Effector memory CD4-positive, alpha-beta T cell (primary cell): ENCODE results near the gene POU2AF3.
"Not testable (repeated sequence)": the region's sequence is repeated elsewhere in the genome, so short reads cannot be mapped to it uniquely, and the experiment has no call there.

Experiments
- DNase-seq, 3 donors: peaks; one replicate each; pipeline ENCODE4 v3.0.0-alpha.2; 2020
- H3K27ac ChIP-seq: 2 replicates; pipeline ENCODE4 v1.7.0; 2013; ENCODE audit warnings: mild to moderate bottlenecking, low read length, moderate library complexity; ENCODE audit not compliant: insufficient read depth, poor library complexity, severe bottlenecking
- H3K27me3 ChIP-seq: replicated peaks from 2 replicates; pipeline ENCODE4 v1.7.0; 2013; ENCODE audit warnings: mild to moderate bottlenecking, low read length; ENCODE audit not compliant: insufficient read depth, control insufficient read depth, poor library complexity, severe bottlenecking
- H3K36me3 ChIP-seq: 2 replicates; pipeline ENCODE4 v1.7.0; 2013; ENCODE audit warnings: mild to moderate bottlenecking, low read length, moderate library complexity; ENCODE audit not compliant: control insufficient read depth, insufficient read depth
- H3K4me1 ChIP-seq: 2 replicates; pipeline ENCODE4 v1.7.0; 2013; ENCODE audit warnings: low read length, mild to moderate bottlenecking; ENCODE audit not compliant: control insufficient read depth, insufficient read depth, poor library complexity, severe bottlenecking
- H3K4me3 ChIP-seq: 2 replicates; pipeline ENCODE4 v1.7.0; 2013; ENCODE audit warnings: low read length, low read depth, mild to moderate bottlenecking; ENCODE audit not compliant: insufficient read depth, poor library complexity, severe bottlenecking
- H3K9me3 ChIP-seq: 2 replicates; pipeline ENCODE4 v1.7.0; 2013; ENCODE audit warnings: mild to moderate bottlenecking, low read length, moderate library complexity; ENCODE audit not compliant: control insufficient read depth

POU2AF3 gene

DNA sequence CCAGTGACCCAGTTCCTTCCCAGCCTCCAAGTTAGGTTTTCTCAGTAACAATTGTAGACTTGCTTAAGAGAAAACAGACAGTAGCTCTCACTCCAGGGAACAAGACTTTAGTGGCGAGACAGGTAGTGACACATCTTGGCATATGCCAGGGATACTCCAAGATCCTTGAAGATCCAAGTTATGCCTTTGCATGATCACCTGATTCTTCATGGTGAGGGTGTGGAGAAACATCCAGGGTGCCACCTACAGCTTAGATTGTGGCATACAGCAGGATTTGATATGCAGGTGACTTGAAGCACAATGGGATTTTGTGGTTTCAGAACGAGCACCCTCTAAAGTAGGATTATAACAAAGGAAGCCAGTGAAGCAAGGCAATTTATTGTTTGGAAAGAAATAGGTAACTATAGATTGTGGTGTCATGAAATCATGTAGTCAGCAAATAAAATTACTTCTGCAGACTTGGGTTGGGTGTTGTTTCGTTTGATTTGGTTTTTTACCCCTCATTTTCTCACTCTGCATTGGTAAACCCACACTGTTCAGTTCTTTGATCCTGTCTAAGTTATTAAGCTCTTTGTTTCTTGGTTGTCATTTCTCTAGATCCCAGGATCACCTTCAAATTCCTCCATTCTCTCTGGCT is 9.2 kb downstream of the POU2AF3 start:
- H3K4me3 ChIP-seq: no peak overlapping the region
- no peaks in the 10 kb centered on the region for H3K27me3 ChIP-seq
- DNase-seq: no peak
- H3K27ac ChIP-seq: no peak overlapping the region
- no peaks in the 10 kb centered on the region for H3K36me3 ChIP-seq
- H3K4me1 ChIP-seq: no peaks in the 10 kb centered on the region
- no peaks in the 10 kb centered on the region for H3K9me3 ChIP-seq

DNA sequence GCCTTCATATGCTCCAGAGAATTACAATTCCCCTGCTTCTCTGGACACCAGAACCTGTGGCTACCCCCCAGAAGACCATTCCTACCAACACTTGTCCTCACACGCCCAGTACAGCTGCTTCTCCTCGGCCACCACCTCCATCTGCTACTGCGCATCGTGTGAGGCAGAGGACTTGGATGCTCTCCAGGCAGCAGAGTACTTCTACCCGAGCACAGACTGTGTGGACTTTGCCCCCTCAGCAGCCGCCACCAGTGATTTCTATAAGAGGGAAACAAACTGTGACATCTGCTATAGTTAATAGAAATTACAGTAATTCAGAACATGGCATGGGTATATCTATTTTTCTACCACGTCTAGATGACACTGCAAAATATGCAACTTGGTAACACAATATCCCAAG is 9.8 kb downstream of the POU2AF3 start:
- H3K27me3 ChIP-seq: no peaks in the 10 kb centered on the region
- DNase-seq: no peak
- H3K9me3 ChIP-seq: no peaks in the 10 kb centered on the region
- no peak overlapping the region for H3K4me3 ChIP-seq
- no peaks in the 10 kb centered on the region for H3K36me3 ChIP-seq
- H3K27ac ChIP-seq: no peak overlapping the region
- no peaks in the 10 kb centered on the region for H3K4me1 ChIP-seq

DNA sequence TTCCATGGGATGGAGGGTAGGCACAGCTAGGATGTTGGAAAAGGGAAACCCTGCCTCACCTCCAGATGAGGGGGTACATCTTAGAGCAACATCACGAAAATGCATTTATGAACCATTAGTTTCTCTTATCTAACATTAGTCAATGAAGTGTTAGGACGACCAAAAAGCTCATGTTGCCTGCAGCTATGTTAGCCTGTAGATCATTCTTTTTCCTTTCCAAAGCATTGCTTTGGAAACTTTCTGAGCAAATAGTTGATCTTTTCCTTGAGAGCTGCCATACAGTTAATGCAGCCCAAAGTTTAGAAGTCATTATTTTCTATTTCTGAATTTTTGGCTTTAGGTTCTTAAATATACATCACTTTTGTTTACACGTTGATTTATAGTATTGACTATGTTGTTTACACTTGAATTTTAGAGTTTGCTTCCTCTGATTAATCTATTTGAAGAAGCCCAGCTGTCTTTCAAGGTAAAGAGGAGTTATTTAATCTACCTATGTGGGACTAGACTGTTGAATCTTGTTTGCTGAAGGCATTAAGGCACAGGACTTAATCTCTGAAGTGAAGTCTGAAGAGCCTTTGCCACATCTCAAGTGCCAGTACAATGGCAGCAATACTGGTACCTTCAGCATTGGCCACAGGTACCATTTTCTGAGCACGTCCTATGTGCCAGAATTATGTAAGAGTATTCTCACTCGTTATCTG is 11.0 kb downstream of the POU2AF3 start:
- Histone ChIP-seq H3K4me3 (no peak overlapping the region), H3K9me3 (no peaks in the 10 kb centered on the region), H3K27ac (no peak overlapping the region), H3K36me3 (no peaks in the 10 kb centered on the region), H3K4me1 (no peaks in the 10 kb centered on the region), H3K27me3 (no peaks in the 10 kb centered on the region)
- DNase-seq: no peak

DNA sequence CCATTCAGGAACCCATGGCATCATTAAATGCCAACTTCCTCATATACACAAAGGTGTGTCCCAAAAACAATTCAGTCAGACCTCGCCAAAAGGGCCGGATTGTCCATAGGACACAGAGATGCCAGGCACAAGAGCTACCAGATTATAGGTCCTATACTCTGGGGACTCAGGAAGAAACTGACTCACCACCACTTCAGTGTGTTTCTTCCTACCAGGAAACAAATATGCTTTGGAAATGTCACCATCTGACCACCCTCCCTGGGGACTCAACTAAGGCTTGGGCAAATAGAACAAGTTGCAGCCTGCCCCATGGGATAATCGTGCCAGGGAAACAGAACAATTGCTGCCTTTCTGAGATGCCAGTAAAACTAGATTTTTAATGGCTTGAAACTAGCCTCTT is 11.7 kb downstream of the POU2AF3 start:
- Histone ChIP-seq H3K36me3 (no peaks in the 10 kb centered on the region), H3K9me3 (no peaks in the 10 kb centered on the region), H3K27ac (no peak overlapping the region), H3K27me3 (no peaks in the 10 kb centered on the region), H3K4me3 (no peak overlapping the region), H3K4me1 (no peaks in the 10 kb centered on the region)
- no peak for DNase-seq

DNA sequence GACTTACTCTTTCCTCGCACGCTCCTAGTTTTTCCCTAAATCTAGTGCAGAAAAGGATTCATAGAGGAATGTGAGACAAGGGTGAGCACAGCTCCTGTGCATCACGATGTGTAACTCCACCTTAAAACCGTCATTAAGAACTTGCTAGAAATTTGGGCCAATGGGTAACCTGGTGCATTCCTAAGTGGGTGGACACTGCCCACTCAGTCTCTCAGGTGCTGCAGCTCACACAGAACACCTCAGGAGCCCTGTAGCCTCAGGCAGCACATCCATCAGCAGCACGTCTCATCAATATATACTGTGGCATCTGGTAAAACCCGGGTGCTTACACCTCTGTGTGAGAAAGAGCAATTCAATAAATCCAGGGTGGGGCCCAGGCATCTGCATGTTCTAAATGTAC is 12.4 kb downstream of the POU2AF3 start:
- DNase-seq: no peak
- Histone ChIP-seq H3K27me3 (no peaks in the 10 kb centered on the region), H3K4me3 (no peak overlapping the region), H3K4me1 (no peaks in the 10 kb centered on the region), H3K9me3 (no peaks in the 10 kb centered on the region), H3K27ac (no peak overlapping the region), H3K36me3 (no peaks in the 10 kb centered on the region)

DNA sequence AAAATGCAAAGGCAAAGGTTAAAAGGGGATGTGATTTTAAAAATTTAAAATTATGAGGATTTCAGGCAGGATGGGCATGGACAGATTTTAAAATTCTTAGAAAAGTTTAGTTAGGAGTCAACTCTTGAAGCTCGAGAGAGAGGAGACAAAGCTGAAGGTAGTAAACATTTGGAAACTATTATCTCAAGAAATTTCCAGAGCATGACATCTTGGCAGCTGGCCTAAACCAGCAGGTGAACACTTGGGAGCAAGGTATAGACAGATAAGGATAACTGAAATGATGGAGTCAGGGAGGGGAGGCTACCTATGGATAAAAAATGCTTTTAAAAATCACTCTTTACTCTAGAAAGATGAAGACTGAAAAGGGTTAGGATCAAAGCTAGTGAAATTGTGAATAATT is 13.7 kb downstream of the POU2AF3 start:
- DNase-seq: no peak
- Histone ChIP-seq H3K9me3 (no peaks in the 10 kb centered on the region), H3K4me1 (no peaks in the 10 kb centered on the region), H3K4me3 (no peak overlapping the region), H3K27ac (no peak overlapping the region), H3K36me3 (no peaks in the 10 kb centered on the region), H3K27me3 (no peaks in the 10 kb centered on the region)

DNA sequence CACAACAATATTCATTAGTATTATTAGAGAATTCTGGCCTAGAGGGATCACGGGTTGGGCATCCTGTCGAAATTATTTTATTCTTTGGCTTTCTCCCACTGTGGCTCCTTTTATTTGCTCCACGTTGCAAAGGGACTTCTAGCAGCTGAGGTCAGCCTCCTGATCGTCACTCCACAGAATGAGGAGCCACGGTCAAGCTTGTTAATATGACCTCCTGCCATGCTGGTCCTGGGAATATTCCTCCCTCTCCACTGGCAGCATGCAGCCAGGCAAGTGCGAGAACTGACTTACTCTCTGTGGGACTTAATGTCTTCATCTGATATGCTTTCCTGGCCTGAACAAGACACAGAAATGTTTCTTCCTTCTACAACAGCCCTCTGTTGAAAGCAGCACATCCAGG is 20.9 kb downstream of the POU2AF3 start:
- no peak overlapping the region for H3K27ac ChIP-seq

DNA sequence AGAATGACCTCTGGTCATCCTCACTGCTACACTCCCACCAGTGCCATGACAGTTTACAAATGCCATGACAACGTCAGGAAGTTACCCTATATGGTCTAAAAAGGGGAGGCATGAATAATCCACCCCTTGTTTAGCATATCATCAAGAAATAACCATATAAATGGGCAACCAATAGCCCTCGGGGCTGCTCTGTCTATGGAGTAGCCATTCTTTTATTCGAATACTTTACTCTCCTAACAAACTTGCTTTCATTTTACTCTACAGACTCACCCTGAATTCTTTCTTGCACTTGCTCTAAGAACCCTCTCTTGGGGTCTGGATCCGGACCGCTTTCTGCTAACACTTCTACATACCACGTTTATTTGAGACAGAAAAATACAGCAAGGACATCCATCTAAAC is 21.9 kb downstream of the POU2AF3 start:
- H3K4me1 ChIP-seq, H3K4me3 ChIP-seq, H3K27ac ChIP-seq, H3K9me3 ChIP-seq, H3K36me3 ChIP-seq, H3K27me3 ChIP-seq, DNase-seq: not testable (repeated sequence)

More for the DNA sequence above, 20.9 kb downstream of the POU2AF3 start:
- no peaks in the 10 kb centered on the region for H3K9me3 ChIP-seq
- no peaks in the 10 kb centered on the region for H3K4me1 ChIP-seq
- no peak overlapping the region for H3K4me3 ChIP-seq
- no peaks in the 10 kb centered on the region for H3K36me3 ChIP-seq
- DNase-seq: no peak
- H3K27me3 ChIP-seq: no peaks in the 10 kb centered on the region

DNA sequence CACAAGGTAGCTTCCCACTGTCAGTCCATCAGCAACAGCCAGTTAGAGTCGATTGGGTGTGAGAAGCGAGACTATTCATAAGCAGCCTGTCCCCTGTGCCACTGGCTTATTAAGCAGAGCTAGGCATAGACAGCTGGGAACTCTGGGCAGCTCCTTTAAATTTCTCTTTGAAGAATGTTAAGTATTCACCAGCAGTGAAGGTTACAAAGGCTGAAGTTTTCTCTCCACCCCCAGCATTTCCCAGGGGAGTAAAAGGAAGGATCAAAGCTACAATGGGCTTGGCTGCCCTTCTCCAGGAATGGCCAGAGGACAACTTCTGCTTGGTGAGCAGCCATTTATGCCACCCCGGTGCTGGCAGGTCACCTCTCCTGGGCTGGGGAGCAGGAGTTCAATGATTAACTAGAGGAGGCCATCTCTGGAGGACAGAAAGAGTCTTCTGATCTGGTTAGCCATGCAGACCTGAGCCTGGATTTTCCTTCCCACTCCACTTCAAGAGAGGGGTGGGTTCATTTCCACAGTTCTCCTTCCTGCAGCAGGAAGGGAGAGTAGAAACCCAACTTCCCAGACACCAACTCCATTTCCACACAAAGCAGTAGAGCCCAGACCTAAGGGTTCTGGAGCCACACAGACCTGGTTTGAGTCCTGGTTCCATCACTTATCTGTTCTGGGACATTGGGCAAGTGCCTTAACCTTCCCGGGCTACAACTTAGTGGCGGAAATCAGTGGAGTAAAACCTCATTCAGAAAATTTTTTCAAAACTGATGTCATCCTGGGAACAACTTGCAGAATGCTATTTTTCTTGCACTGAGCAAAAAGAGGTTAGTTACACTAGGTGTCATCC is 22.6 kb downstream of the POU2AF3 start:
- Histone ChIP-seq H3K9me3 (no peaks in the 10 kb centered on the region), H3K4me1 (no peaks in the 10 kb centered on the region), H3K27me3 (no peaks in the 10 kb centered on the region), H3K4me3 (no peak overlapping the region), H3K27ac (no peak overlapping the region), H3K36me3 (no peaks in the 10 kb centered on the region)
- DNase-seq: no peak

DNA sequence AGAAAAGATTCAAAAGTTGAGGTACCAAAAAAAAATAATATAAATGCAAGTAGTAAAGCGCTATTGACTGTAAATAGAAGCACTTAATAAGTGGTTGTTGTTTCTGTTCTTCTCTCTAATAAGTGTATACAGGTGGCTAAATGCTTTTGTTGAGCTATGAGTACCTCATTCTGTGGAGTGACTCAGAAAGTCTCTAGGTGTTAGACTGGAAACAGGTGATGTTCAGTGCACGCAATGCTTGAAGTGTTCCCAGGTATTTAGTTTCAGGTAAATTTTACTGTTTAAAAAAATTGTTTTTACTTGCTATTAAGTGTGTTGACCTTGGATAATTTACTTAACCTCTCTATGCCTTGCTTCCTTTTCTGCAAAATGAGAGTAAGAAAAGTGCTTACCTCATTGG is 24.2 kb downstream of the POU2AF3 start:
- H3K36me3 ChIP-seq: no peaks in the 10 kb centered on the region
- no peaks in the 10 kb centered on the region for H3K27me3 ChIP-seq

More for the DNA sequence above, 24.2 kb downstream of the POU2AF3 start:
- H3K4me1 ChIP-seq: no peaks in the 10 kb centered on the region
- H3K9me3 ChIP-seq: no peaks in the 10 kb centered on the region
- H3K4me3 ChIP-seq: no peak overlapping the region
- H3K27ac ChIP-seq: no peak overlapping the region
- DNase-seq: no peak
